GM21381 (cell line): ENCODE data around the gene OPRM1.
"Not testable (repeated sequence)": the region's sequence is repeated elsewhere in the genome, so short reads cannot be mapped to it uniquely, and the experiment has no call there.

Experiments
- ATAC-seq: cut with Tn5 transposase; IDR thresholded peaks from one replicate; pipeline ENCODE4 v1.9.1; 2021; ENCODE audit warnings: mild to moderate bottlenecking, moderate library complexity; ENCODE audit not compliant: unreplicated experiment

Gene OPRM1

DNA sequence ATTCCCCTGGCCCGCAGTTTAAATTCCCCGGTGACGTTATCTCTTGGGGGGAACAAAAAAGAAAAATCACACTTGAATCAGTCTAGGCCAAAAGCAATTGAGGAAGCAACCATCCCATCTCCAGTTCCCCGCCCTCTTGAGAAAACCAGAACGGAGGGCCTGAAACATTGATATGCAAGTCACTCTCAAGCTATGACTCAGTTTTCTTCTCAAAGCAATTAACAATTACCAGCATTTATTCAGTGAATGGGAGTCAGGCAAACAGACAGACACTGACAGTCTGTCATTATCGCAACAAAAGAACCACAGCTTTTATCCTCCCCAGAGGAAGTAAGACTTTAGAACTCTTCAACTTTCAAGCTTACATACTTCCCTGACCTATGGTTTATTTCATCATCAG, 100.9 kb downstream of the OPRM1 start:
- ATAC-seq: no peak

GRCh38 chr6:154140743-154141142, 101.7 kb downstream of the OPRM1 start:
- no peak for ATAC-seq

GRCh38 chr6:154143753-154144152, 104.7 kb downstream of the OPRM1 start:
- ATAC-seq: no peak

DNA sequence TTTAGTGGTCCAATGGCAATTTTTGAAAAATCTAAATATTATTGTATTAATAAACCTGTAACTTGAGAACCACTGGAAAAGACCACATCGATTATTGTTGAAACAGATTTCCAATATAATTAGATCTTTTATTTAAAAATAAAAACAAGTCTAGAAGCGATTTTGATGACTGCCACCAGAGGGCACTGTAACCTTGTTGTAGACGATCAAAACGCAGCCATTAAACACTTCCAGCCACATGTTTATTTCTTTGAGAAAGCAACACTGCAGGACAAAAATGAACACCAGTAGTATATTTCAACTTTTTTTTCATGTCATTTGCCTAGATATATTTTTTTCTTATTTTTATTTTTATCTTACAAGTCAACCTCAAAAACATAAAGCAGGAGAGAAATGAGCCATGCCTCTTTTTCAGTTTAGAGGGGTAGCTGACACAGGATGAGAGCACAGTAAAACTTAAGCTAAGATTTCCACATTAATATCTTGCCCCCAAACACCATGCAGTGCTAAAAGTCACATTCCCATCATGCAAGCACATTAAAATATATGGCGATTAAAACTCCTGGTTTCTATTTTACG, 115.4 kb downstream of the OPRM1 start:
- ATAC-seq: no peak

GRCh38 chr6:154156135-154156896, 117.3 kb downstream of the OPRM1 start:
- peak; percentile 79 for ATAC-seq

DNA sequence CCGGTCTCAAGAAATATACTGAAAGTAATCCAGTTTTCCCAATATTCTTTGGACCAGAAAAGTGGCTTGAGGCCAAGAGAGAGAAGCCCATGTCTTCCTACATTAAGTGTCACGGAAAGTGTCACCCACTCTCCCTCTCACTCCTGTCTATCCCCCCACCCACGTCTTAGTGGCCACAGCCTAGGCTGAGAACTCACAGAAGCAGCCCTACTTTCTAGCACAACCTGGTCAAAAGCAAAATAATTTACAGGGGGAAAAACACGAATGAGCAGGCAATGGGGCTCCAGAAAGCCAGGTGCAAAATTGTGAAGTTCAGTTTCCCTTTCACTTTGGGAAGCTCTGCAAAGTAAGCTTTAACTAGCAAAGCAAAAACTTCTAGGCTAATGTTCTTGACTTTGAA, 118.0 kb downstream of the OPRM1 start:
- ATAC-seq: peak; percentile 51

DNA sequence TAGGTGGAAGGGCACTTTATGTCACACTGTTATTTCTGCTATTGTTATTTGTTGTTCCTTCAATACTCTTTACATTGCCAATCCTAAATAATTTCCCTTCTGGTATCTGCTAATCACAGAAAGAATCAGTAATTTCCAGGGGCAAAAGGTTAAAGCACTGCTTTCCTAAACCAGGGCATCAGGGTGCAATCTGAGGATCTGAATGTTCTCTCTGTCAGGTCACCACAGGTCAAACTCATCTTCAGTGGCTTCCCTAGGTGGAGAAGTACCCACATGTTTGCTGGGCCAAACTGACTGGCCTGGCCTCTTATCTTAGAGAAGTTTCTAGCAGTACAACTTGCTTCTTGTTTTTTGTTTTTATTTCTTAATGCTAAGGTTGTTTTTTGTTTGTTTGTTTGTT, 118.7 kb downstream of the OPRM1 start:
- ATAC-seq: no peak

DNA sequence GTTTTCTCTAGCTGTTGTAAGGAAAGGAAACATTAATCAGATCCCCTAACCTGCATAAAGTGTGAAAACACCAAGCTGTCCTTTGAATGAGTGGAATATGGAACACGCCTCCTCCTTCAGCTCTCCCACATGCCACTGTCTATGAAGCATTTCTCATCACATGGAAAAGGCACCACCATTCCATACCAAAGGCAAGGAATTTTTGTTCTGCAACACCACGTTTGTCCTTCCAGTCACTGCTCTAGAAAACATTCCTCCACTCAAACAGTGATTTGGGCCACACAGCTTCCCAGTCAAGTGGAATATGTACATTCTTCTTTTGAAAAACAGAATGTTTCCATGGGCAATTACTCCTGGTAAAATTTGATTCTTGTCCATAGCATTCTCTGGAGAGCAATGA, 120.1 kb downstream of the OPRM1 start:
- ATAC-seq: no peak

DNA sequence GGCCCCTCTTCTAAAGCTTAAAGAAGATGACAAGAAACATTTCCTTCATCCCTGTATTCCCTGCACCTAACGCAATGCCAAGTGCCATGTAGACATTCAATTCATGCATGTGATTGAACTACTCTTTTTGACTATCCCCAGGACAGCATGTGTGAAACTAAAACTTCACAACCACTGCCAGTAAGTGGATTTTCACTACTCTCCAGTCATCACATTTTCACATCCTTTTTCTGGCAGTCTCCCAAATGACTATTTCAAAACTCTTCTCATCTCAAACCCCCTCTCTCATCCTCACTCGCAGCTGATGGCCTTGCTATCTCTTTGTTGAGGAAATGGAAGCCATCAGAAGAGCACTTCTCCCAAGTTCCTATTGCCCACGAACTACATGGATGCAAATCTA, 122.6 kb downstream of the OPRM1 start:
- peak; percentile 67 for ATAC-seq

GRCh38 chr6:154164397-154164796, 125.4 kb downstream of the OPRM1 start:
- no peak for ATAC-seq

DNA sequence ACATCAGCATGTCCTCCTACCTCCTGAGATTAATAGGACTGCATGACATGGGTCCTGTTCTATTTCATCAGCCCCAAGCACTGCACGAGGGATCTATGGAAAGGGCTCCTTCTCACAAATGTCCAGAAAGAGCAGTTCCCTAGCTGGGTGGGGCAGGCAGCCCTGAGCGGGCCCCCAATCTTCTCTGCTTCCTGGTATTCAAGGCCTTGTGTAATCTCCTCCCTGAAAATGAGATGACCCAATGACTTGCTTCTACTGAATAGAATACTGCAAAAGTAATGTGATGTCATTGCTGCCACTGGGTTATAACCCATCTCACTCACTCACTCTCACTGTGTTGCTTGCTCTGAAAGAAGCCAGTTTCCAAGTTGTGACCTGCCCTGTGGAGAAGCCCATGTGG, 126.4 kb downstream of the OPRM1 start:
- ATAC-seq: no peak

DNA sequence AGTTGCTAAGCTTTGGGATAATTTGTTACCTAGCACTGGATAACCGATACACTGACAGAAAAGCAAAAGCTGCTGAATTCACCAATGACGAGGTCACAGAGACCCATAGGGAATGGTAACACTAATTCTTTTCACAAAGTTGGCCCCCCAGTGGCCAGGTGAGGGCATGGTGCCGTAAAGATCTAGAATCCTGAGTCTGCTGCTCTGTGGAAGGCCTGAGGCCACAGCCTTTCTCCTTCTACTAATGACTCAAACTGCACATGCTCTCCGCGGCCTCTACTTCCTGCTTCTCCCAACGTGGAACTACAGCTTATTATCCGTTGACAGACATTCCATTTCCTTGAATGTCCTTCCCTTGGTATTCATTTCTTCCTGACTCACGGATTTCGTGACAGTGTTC, 127.1 kb downstream of the OPRM1 start:
- ATAC-seq: no peak

- ATAC-seq: no peak
Observed at GRCh38 chr6:154167126-154167525, 128.1 kb downstream of the OPRM1 start.

DNA sequence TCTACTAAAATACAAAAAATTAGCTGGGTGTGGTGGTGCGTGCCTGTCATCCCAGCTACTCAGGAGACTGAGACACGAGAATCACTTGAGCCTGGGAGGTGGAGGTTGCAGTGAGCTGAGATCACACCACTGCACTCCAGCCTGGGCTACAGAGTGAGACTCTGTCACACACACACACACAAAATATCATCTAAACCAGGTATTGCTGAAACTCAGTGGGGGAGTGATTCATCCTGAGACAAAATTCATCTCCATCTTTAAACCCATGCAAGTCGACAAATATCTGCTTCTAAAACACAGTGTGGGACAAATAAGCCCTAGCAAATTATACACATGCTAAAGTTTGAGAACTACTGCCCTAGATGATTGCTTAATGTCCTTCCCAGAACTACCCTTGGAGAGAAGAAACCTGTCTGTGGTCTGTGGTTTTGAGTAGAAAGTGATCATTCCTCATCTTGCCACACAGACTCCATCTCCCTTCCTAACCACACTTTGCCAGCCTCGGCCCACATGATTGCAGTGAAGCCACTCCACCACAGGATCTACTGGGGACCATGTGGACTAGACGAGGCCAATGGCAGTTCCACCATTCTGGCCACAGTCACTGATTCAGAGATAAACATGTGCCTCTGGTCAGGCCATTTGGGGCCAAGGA, 130.3 kb downstream of the OPRM1 start:
- ATAC-seq: no peak

DNA sequence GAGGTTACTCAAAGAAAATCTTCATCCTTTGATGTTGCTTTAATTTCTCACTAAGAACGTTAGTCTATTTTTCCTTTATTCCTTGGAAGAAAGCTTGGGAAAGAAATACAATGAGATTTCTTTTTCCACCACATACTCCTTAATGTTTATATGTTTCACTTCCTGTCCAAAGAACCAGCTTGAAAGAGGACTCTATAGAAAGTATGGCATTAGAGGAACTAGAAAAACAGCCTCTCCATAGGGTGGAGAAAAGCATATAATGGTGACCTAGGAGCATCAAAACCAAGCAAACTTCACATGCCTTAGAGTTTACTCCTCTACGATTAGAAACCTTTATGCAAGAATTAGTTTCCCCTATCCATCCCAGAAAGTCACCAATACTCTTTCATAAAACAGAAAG, 131.1 kb downstream of the OPRM1 start:
- no peak for ATAC-seq

GRCh38 chr6:154172393-154172792, 133.4 kb downstream of the OPRM1 start:
- not testable (repeated sequence) for ATAC-seq

DNA sequence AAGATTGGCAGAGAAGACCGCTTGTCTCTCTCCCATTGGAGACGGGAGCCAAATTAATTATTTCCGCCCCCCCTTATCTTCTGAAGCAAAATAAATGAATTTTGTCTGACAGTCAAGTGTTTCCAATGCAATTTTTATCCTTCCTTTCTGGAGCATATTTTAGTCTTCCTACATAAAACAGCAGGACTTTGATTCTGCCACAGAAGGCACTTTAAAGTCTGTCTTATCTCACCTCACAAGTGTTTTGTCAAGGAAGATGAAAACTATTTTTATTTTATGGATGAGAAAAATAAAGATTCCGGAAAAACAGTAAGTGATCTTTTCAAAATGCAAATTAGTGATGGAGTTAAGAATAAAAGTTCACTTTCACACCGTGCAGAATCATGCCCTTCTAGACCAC, 140.4 kb downstream of the OPRM1 start:
- ATAC-seq: no peak

- ATAC-seq: no peak
Observed at GRCh38 chr6:154187203-154187602, 148.2 kb downstream of the OPRM1 start.

GRCh38 chr6:154187714-154188113, 148.7 kb downstream of the OPRM1 start:
- no peak for ATAC-seq

DNA sequence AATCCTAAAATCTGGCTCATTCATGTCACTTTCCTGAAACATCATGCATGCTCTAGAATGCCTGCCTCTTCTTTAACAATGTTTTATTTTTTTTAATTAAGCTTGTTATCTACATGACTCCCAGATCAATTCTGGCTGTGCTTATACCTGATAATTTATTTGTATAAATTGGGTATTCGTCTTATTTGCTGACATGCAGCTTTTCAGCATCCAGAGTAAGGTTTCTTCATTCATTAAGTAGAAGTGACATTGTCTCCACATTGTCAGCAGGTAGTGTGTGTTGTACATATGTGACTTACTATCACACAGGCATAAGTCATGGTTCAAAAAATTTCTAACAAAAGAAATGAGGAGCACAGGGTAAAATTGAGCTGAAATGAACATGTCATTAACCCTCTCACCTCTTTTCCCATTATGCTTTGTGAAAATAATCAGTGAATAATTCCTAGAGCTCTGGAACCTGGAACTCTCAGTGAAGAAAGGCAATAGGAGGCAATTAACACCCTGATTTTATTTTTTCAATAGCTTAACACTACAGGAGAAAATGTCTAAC, 157.4 kb downstream of the OPRM1 start:
- no peak for ATAC-seq

GRCh38 chr6:154197196-154197860, 158.3 kb downstream of the OPRM1 start:
- ATAC-seq: no peak
